ENCODE results near the gene CFAP99.

DNA sequence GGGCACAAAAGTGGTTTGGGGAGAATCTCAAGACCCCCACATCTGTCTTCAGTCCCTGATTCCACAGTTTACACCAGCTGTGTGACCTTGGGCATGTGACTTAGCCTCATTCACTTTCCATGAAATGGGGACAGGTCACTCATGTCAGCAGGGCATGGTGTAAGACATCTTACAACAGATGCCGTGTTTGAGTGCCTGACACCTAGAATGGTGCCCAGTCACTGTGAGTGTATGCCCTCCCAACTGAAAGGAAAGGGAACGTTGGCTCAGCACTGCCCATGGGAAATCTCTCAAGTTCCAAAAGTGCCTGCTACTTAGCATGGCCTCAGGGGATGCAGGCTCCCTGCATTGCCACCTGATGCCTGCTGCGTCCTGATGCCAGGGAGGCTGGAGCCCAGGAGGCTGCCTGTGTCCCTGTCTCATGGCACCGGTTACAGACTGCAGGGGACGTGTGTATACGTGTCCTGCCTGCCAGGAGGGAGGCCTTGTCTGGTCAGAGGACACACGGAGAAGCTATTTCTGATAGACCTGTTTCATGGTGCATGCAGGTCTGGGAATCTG is 82.4 kb downstream of the CFAP99 start:
- TF ChIP-seq LEF1 (IDR thresholded peaks at IDR 0.05; ENCODE audit: borderline replicate concordance) (no peak), FOXM1 (IDR thresholded peaks at IDR 0.05; ENCODE audit: borderline replicate concordance) (no peak), ARNT (IDR thresholded peaks at IDR 0.05) (no peak), FOXA1 (IDR thresholded peaks at IDR 0.05) (no peak), SP1 (IDR thresholded peaks at IDR 0.05) (no peak), BHLHE40 (IDR thresholded peaks at IDR 0.05; ENCODE audit: borderline replicate concordance) (no peak), FOXK2 (IDR thresholded peaks at IDR 0.05) (no peak), ZNF384 (IDR thresholded peaks at IDR 0.05) (no peak), ELF4 (IDR thresholded peaks at IDR 0.05) (no peak), CTBP1 (IDR thresholded peaks at IDR 0.05; ENCODE audit: borderline replicate concordance) (no peak)

Data from HEK293T (cell line).